GM10248 (cell line): Measurements from ENCODE around the gene MRPL9.

Experiments used
- CTCF ChIA-PET: fragments of 300-600 bp; sonication (Branson Sonifier 250); formaldehyde crosslinking; extraction: SDS; loops from one replicate; lab custom pipeline; 2021; ENCODE audit warnings: antibody characterized with exemption; lab: Yijun Ruan, JAX
- POLR2A ChIA-PET: fragments of 350-650 bp; sonication (Branson Sonifier 250); formaldehyde crosslinking; extraction: SDS; loops from one replicate; lab custom pipeline; 2020; ENCODE audit warnings: antibody characterized with exemption; lab: Yijun Ruan, JAX
- DNase-seq: peaks from one replicate; pipeline ENCODE4 v3.0.0; 2012; ENCODE audit errors: extremely low spot score
- CTCF ChIP-seq: IDR thresholded peaks from 2 replicates; pipeline ENCODE4 v1.5.1; 2012; ENCODE audit warnings: mild to moderate bottlenecking, low read depth; ENCODE audit errors: extremely low read depth, missing control alignments, control extremely low read depth

Gene MRPL9

GRCh38 chr1:151763990-151764389 lies 694 bp upstream of the MRPL9 start:
- no peak for TF ChIP-seq CTCF
- ChIA-PET CTCF (interaction anchor here (1.1 to 2.8 kb wide), 6 partner anchors 8 to 693 kb away, joined by 3 to 9 read pairs (median 4); partner anchors contain the start of genes GABPB2 and TDRKH), POLR2A (no interaction called here)
- DNase-seq = no peak

- DNase-seq = no peak
- TF ChIP-seq CTCF = no peak
- POLR2A ChIA-PET = interaction anchor here (0.6 kb wide), 1 partner anchor 29 kb away, joined by 3 read pairs; no protein-coding TSS in a partner anchor
- CTCF ChIA-PET = interaction anchor here (1.0 kb wide), 1 partner anchor 27 kb away, joined by 3 read pairs; no protein-coding TSS in a partner anchor
Observed at GRCh38 chr1:151760597-151761385, 2.5 kb downstream of the MRPL9 start.

GRCh38 chr1:151759241-151759640 lies 4.1 kb downstream of the MRPL9 start:
- DNase-seq = no peak
- no peak for TF ChIP-seq CTCF
- ChIA-PET CTCF (interaction anchor here (1.4 kb wide), 1 partner anchor 25 kb away, joined by 4 read pairs; no protein-coding TSS in a partner anchor), POLR2A (no interaction called here)

- ChIA-PET CTCF (interaction anchor here (1.0 kb wide), 1 partner anchor 415 kb away, joined by 3 read pairs; no protein-coding TSS in a partner anchor), POLR2A (no interaction called here)
- no peak for DNase-seq
- no peak for TF ChIP-seq CTCF
Observed at GRCh38 chr1:151756291-151756690, 7.0 kb downstream of the MRPL9 start.

- no peak for DNase-seq
- POLR2A ChIA-PET = no interaction called here
- no peak for TF ChIP-seq CTCF
- CTCF ChIA-PET = no interaction called here
Observed at GRCh38 chr1:151741516-151741915, 21.8 kb downstream of the MRPL9 start.

- ChIA-PET CTCF (interaction anchor here (1.3 kb wide), 1 partner anchor 205 kb away, joined by 4 read pairs; no protein-coding TSS in a partner anchor), POLR2A (no interaction called here)
- no peak for DNase-seq
- TF ChIP-seq CTCF = no peak
Observed at GRCh38 chr1:151739590-151740355, 23.5 kb downstream of the MRPL9 start.
